ENCODE measurements around the gene SALL1.

DNA sequence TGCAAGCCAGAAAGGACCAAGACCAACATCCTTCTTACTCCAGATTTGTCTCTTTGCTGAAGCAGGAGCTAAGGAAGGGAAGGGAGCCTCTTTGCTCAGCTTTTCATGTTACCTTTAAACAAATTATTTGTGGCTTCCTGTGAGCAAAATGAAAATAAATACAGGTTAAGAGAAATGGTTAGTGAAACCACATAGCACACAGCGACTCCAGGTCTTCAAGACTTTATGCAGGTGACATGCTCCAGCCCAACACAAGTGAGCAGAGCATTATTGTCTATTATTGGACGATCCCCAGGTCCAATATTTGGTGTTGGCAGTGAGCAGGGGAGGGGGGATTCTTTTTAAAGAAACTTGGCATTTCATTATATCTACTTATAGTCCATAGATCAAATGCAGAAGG lies 53.3 kb downstream of the SALL1 start:
- TF ChIP-seq, protein P1, sequence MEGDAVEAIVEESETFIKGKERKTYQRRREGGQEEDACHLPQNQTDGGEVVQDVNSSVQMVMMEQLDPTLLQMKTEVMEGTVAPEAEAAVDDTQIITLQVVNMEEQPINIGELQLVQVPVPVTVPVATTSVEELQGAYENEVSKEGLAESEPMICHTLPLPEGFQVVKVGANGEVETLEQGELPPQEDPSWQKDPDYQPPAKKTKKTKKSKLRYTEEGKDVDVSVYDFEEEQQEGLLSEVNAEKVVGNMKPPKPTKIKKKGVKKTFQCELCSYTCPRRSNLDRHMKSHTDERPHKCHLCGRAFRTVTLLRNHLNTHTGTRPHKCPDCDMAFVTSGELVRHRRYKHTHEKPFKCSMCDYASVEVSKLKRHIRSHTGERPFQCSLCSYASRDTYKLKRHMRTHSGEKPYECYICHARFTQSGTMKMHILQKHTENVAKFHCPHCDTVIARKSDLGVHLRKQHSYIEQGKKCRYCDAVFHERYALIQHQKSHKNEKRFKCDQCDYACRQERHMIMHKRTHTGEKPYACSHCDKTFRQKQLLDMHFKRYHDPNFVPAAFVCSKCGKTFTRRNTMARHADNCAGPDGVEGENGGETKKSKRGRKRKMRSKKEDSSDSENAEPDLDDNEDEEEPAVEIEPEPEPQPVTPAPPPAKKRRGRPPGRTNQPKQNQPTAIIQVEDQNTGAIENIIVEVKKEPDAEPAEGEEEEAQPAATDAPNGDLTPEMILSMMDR (IDR thresholded peaks at IDR 0.05), result no peak
- no peak for TF ChIP-seq POLR2A (IDR thresholded peaks at IDR 0.05)
